GM19043 (cell line): Measurements from ENCODE around the gene PIK3R5.

ENCODE experiments used
- ATAC-seq: cut with Tn5 transposase; IDR thresholded peaks from one replicate; pipeline ENCODE4 v1.9.1; 2021; ENCODE audit warnings: low read depth; ENCODE audit not compliant: unreplicated experiment

Gene PIK3R5

GRCh38 chr17:8837563-8838075, 127.9 kb downstream of the PIK3R5 start:
- no peak for ATAC-seq

GRCh38 chr17:8836821-8837562, 128.5 kb downstream of the PIK3R5 start:
- ATAC-seq, result no peak

GRCh38 chr17:8835631-8836364, 129.7 kb downstream of the PIK3R5 start:
- ATAC-seq, result no peak

DNA sequence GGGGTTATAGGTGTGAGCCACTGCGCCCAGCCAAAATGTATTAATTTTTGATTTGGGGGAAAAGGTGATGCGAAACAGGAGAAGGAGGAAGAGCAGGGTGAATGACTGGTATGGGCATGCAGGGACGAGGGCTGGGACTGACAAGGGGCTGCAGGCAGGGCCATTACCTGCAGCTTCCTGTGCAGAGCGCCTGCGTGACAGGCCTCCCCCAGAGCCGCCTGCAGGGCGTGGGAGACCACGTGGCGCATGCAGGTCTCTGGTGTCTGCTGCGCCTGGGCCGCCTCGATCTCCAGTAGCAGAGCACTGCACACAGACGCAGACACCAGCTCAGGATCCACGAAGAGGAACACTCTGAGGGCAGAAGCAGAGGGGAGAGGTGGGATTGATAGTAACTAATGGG, 130.4 kb downstream of the PIK3R5 start:
- no peak for ATAC-seq

- ATAC-seq, result no peak
These were observed 132.7 kb downstream of the PIK3R5 start for GRCh38 chr17:8832711-8833352.

DNA sequence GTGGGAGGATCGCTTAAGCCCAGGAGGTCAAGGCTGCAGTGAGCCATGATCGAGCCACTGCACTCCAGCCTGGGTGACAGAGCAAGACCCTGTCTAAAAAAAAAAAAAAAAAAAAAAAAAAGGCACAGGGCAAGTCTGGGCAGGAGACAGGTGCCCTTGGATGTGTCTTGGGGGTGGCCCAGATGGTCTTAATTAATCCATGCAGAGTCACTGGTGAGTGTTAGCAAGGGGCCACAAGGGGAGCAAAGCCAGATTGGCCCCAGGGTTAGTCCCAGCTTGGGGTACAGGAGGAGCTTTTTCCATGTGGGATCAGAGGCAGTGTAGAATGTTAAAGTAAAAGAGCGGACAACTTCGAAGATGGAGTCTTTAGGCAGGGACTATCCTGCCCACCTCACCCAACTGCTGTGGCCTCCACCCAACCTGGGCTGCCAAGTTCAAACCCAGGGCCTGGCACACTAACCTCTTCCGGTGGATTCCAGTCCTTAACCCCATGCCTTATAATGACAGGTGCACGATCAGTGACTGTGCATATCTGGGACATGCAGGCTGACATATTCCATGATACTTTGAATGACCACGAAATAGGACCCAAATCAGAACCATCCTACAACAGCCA, 134.2 kb downstream of the PIK3R5 start:
- no peak for ATAC-seq

GRCh38 chr17:8830141-8830540, 135.4 kb downstream of the PIK3R5 start:
- ATAC-seq, result no peak

- no peak for ATAC-seq
These were observed 136.2 kb downstream of the PIK3R5 start for GRCh38 chr17:8829036-8829941.
